Stimulated activated naive B cell treated with anti-CD40 and anti-IgM and Interleukin-4, amounts not matched to agents 10 μg/mL and 1 μg/mL and 100 μg/mL, for 72 hours (primary cell): ENCODE measurements around the gene TAS1R1.
A peak's percentile ranks its signal among the peaks of the same experiment; 100 is the strongest.

Source experiments
- ATAC-seq, 2 donors: fragments of 150-1000 bp; cut with Tn5 transposase; replicated peaks; 2 replicates each; pipeline ENCODE4 v1.10.0; 2021; ENCODE audit warnings: moderate library complexity in 1 of 2
- DNase-seq: peaks from one replicate; pipeline ENCODE4 v3.0.0; 2021
- H3K27ac Mint-ChIP-seq: one replicate; pipeline ENCODE4 v1.8.0; 2022; ENCODE audit warnings: mild to moderate bottlenecking, mixed read lengths
- H3K27me3 Mint-ChIP-seq, 2 donors: one replicate each; pipeline ENCODE4 v1.8.0; 2022; ENCODE audit warnings: mixed read lengths in 2 of 2
- H3K36me3 Mint-ChIP-seq, 2 donors: one replicate each; pipeline ENCODE4 v1.8.0; 2022; ENCODE audit warnings: mixed read lengths in 2 of 2, mild to moderate bottlenecking in 1 of 2
- H3K4me1 Mint-ChIP-seq, 2 donors: one replicate each; pipeline ENCODE4 v1.8.0; 2022; ENCODE audit warnings: mixed read lengths in 2 of 2, mild to moderate bottlenecking in 1 of 2
- H3K4me3 Mint-ChIP-seq, 2 donors: one replicate each; pipeline ENCODE4 v1.8.0; 2022; ENCODE audit warnings: mild to moderate bottlenecking in 2 of 2, mixed read lengths in 2 of 2, moderate library complexity in 1 of 2
- H3K9me3 Mint-ChIP-seq, 2 donors: one replicate each; pipeline ENCODE4 v1.8.0; 2022; ENCODE audit warnings: mixed read lengths in 2 of 2, mild to moderate bottlenecking in 1 of 2

TAS1R1 gene

GRCh38 chr1:6554907-6555778 is at the start of gene TAS1R1:
TAS1R1 (plus strand) TSS chr1:6555307; CDS start chr1:6555374, 67 bp downstream.
- peaks cover 4 to 6% of the 10 kb centered on the region in 2 donors for H3K36me3 Mint-ChIP-seq
- H3K27ac Mint-ChIP-seq, result peak within 1 kb of the TSS; percentile 75
- H3K4me1 Mint-ChIP-seq, result peaks cover 9 to 27% of the 10 kb centered on the region in 2 donors
- DNase-seq, result no peak
- H3K4me3 Mint-ChIP-seq, result peak within 1 kb of the TSS; percentile 80 to 84
- no peaks in the 10 kb centered on the region for H3K9me3 Mint-ChIP-seq
- no peaks in the 10 kb centered on the region for H3K27me3 Mint-ChIP-seq
- no peak for ATAC-seq

GRCh38 chr1:6505367-6506209 is 49.5 kb upstream of the TAS1R1 start:
- peaks cover 27 to 29% of the 10 kb centered on the region in 2 donors for H3K27me3 Mint-ChIP-seq
- peaks cover 0 to 1% of the 10 kb centered on the region in 2 donors for H3K36me3 Mint-ChIP-seq
- no peaks in the 10 kb centered on the region for H3K9me3 Mint-ChIP-seq
- H3K27ac Mint-ChIP-seq, result no peak overlapping the region
- DNase-seq (no peak), ATAC-seq (no peak)
- no peak overlapping the region for H3K4me3 Mint-ChIP-seq
- H3K4me1 Mint-ChIP-seq, result peaks cover 0 to 9% of the 10 kb centered on the region in 2 donors

GRCh38 chr1:6506210-6507036 is 48.7 kb upstream of the TAS1R1 start:
- no peak for DNase-seq
- no peaks in the 10 kb centered on the region for H3K9me3 Mint-ChIP-seq
- H3K27me3 Mint-ChIP-seq, result peaks cover 19 to 21% of the 10 kb centered on the region in 2 donors
- peaks cover 0 to 9% of the 10 kb centered on the region in 2 donors for H3K4me1 Mint-ChIP-seq
- no peaks in the 10 kb centered on the region for H3K36me3 Mint-ChIP-seq
- no peak for ATAC-seq
- no peak overlapping the region for H3K4me3 Mint-ChIP-seq
- H3K27ac Mint-ChIP-seq, result no peak overlapping the region

- Mint-ChIP-seq H3K9me3 (no peaks in the 10 kb centered on the region), H3K36me3 (no peaks in the 10 kb centered on the region), H3K27ac (no peak overlapping the region), H3K27me3 (peaks cover 13 to 18% of the 10 kb centered on the region in 2 donors), H3K4me1 (peaks cover 0 to 9% of the 10 kb centered on the region in 2 donors), H3K4me3 (no peak overlapping the region)
- no peak for DNase-seq
- no peak for ATAC-seq
Observed at GRCh38 chr1:6507037-6507428, 48.1 kb upstream of the TAS1R1 start.

GRCh38 chr1:6507461-6507911 is 47.6 kb upstream of the TAS1R1 start:
- H3K36me3 Mint-ChIP-seq, result no peaks in the 10 kb centered on the region
- H3K9me3 Mint-ChIP-seq, result no peaks in the 10 kb centered on the region
- H3K27me3 Mint-ChIP-seq, result peaks cover 13 to 18% of the 10 kb centered on the region in 2 donors
- no peak overlapping the region for H3K27ac Mint-ChIP-seq
- ATAC-seq (no peak), DNase-seq (no peak)
- H3K4me3 Mint-ChIP-seq, result no peak overlapping the region
- H3K4me1 Mint-ChIP-seq, result peaks cover 0 to 9% of the 10 kb centered on the region in 2 donors

GRCh38 chr1:6508154-6508815 is 46.8 kb upstream of the TAS1R1 start:
- H3K27ac Mint-ChIP-seq, result no peak overlapping the region
- peaks cover 0 to 9% of the 10 kb centered on the region in 2 donors for H3K4me1 Mint-ChIP-seq
- H3K4me3 Mint-ChIP-seq, result no peak overlapping the region
- DNase-seq, result no peak
- H3K9me3 Mint-ChIP-seq, result no peaks in the 10 kb centered on the region
- H3K36me3 Mint-ChIP-seq, result no peaks in the 10 kb centered on the region
- no peak for ATAC-seq
- peaks cover 13 to 18% of the 10 kb centered on the region in 2 donors for H3K27me3 Mint-ChIP-seq

- Mint-ChIP-seq H3K27ac (peak overlapping the region; percentile 9), H3K27me3 (peaks cover 13 to 18% of the 10 kb centered on the region in 2 donors), H3K4me1 (peaks cover 0 to 9% of the 10 kb centered on the region in 2 donors), H3K9me3 (no peaks in the 10 kb centered on the region), H3K36me3 (no peaks in the 10 kb centered on the region), H3K4me3 (no peak overlapping the region)
- no peak for ATAC-seq
- DNase-seq, result no peak
Observed at GRCh38 chr1:6508816-6509189, 46.3 kb upstream of the TAS1R1 start.

- Mint-ChIP-seq H3K36me3 (no peaks in the 10 kb centered on the region), H3K9me3 (no peaks in the 10 kb centered on the region)
- no peak for ATAC-seq
Observed at GRCh38 chr1:6509220-6509918, 45.7 kb upstream of the TAS1R1 start.

GRCh38 chr1:6509919-6510291 is 45.2 kb upstream of the TAS1R1 start:
- Mint-ChIP-seq H3K4me1 (peaks cover 0 to 9% of the 10 kb centered on the region in 2 donors), H3K36me3 (no peaks in the 10 kb centered on the region), H3K9me3 (no peaks in the 10 kb centered on the region), H3K27me3 (peaks cover 13 to 18% of the 10 kb centered on the region in 2 donors), H3K27ac (no peak overlapping the region), H3K4me3 (no peak overlapping the region)
- no peak for DNase-seq
- no peak for ATAC-seq

More at GRCh38 chr1:6509220-6509918, 45.7 kb upstream of the TAS1R1 start:
- no peak for DNase-seq
- Mint-ChIP-seq H3K4me1 (peaks cover 0 to 9% of the 10 kb centered on the region in 2 donors), H3K27me3 (peaks cover 13 to 18% of the 10 kb centered on the region in 2 donors), H3K27ac (no peak overlapping the region), H3K4me3 (no peak overlapping the region)

GRCh38 chr1:6510493-6510892 is 44.6 kb upstream of the TAS1R1 start:
- Mint-ChIP-seq H3K27ac (no peak overlapping the region), H3K36me3 (no peaks in the 10 kb centered on the region), H3K27me3 (peaks cover 9 to 13% of the 10 kb centered on the region in 2 donors), H3K9me3 (no peaks in the 10 kb centered on the region), H3K4me3 (no peak overlapping the region), H3K4me1 (peaks cover 0 to 9% of the 10 kb centered on the region in 2 donors)
- DNase-seq, result no peak
- no peak for ATAC-seq

GRCh38 chr1:6511056-6511455 is 44.1 kb upstream of the TAS1R1 start:
- Mint-ChIP-seq H3K4me3 (no peak overlapping the region), H3K27ac (no peak overlapping the region), H3K9me3 (no peaks in the 10 kb centered on the region), H3K36me3 (no peaks in the 10 kb centered on the region), H3K27me3 (peaks cover 8 to 11% of the 10 kb centered on the region in 2 donors), H3K4me1 (peaks cover 0 to 9% of the 10 kb centered on the region in 2 donors)
- no peak for DNase-seq
- ATAC-seq, result no peak

- Mint-ChIP-seq H3K4me1 (peaks cover 0 to 9% of the 10 kb centered on the region in 2 donors), H3K36me3 (no peaks in the 10 kb centered on the region), H3K9me3 (no peaks in the 10 kb centered on the region), H3K4me3 (no peak overlapping the region), H3K27me3 (peaks cover 6 to 11% of the 10 kb centered on the region in 2 donors), H3K27ac (no peak overlapping the region)
- ATAC-seq, result no peak
- no peak for DNase-seq
Observed at GRCh38 chr1:6511561-6512244, 43.4 kb upstream of the TAS1R1 start.
